ENCODE data around the gene GPR152.

DNA sequence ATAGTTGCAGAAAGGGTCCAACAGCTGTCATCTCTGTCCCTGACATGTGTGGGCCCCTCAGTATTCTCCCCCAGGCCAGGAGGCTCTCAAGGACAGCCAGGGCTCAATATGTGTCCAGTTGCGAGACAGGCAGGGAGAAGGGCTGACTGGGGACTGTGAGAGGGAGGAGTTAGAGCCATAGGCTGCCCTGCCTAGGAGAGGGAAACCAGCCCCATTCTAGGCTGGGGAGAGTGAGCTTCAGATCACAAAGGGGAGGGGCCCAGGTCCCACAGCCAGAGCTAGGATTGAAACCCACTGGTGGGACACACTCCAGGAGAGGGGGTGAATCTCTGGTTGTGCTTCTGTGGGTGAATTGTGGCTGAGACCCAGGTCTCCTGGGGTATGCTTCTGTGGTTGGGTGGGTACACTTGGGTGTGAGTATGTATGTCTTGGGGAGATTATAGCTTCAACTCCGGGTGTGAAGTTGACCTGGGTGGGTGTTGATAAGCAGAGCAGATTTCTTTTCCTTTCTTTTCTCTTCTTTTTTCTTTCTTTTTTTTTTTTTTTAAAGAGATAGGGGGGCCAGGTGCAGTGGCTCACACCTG lies 39.2 kb downstream of the GPR152 start:
- TF ChIP-seq, protein P1, sequence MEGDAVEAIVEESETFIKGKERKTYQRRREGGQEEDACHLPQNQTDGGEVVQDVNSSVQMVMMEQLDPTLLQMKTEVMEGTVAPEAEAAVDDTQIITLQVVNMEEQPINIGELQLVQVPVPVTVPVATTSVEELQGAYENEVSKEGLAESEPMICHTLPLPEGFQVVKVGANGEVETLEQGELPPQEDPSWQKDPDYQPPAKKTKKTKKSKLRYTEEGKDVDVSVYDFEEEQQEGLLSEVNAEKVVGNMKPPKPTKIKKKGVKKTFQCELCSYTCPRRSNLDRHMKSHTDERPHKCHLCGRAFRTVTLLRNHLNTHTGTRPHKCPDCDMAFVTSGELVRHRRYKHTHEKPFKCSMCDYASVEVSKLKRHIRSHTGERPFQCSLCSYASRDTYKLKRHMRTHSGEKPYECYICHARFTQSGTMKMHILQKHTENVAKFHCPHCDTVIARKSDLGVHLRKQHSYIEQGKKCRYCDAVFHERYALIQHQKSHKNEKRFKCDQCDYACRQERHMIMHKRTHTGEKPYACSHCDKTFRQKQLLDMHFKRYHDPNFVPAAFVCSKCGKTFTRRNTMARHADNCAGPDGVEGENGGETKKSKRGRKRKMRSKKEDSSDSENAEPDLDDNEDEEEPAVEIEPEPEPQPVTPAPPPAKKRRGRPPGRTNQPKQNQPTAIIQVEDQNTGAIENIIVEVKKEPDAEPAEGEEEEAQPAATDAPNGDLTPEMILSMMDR (IDR thresholded peaks at IDR 0.05; ENCODE audit: insufficient read depth, low read length) = no peak
- TF ChIP-seq, protein P2, sequence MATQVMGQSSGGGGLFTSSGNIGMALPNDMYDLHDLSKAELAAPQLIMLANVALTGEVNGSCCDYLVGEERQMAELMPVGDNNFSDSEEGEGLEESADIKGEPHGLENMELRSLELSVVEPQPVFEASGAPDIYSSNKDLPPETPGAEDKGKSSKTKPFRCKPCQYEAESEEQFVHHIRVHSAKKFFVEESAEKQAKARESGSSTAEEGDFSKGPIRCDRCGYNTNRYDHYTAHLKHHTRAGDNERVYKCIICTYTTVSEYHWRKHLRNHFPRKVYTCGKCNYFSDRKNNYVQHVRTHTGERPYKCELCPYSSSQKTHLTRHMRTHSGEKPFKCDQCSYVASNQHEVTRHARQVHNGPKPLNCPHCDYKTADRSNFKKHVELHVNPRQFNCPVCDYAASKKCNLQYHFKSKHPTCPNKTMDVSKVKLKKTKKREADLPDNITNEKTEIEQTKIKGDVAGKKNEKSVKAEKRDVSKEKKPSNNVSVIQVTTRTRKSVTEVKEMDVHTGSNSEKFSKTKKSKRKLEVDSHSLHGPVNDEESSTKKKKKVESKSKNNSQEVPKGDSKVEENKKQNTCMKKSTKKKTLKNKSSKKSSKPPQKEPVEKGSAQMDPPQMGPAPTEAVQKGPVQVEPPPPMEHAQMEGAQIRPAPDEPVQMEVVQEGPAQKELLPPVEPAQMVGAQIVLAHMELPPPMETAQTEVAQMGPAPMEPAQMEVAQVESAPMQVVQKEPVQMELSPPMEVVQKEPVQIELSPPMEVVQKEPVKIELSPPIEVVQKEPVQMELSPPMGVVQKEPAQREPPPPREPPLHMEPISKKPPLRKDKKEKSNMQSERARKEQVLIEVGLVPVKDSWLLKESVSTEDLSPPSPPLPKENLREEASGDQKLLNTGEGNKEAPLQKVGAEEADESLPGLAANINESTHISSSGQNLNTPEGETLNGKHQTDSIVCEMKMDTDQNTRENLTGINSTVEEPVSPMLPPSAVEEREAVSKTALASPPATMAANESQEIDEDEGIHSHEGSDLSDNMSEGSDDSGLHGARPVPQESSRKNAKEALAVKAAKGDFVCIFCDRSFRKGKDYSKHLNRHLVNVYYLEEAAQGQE (IDR thresholded peaks at IDR 0.05; ENCODE audit: insufficient replicate concordance, low read depth) = no peak
- TF ChIP-seq GABPA (IDR thresholded peaks at IDR 0.05; ENCODE audit: low read depth) (no peak), POLR2AphosphoS5 (IDR thresholded peaks at IDR 0.05; ENCODE audit: low read depth) (no peak)
